Measurements from ENCODE around the gene DCP1A. TPM values are rescaled to one million over a fixed set of nuclear protein-coding genes. Genes with fewer than 3 reads are reported as not detected.
A peak's percentile ranks its signal among the peaks of the same experiment; 100 is the strongest.

The DCP1A gene
- total and polyA plus RNA-seq, 2 of the 13 experiments (the other 11 are each of a cell fraction or from before 2014, with no cell fraction given): 14.2 to 41.2 TPM

- TF ChIP-seq ZNF646 (CRISPR knock-in tag; IDR thresholded peaks at IDR 0.05) (no peak), BCL6 (CRISPR knock-in tag; IDR thresholded peaks at IDR 0.05) (no peak), FLYWCH1 (CRISPR knock-in tag; IDR thresholded peaks at IDR 0.05) (no peak), ZNF431 (CRISPR knock-in tag; IDR thresholded peaks at IDR 0.05; ENCODE audit: borderline replicate concordance, low read depth) (no peak), SRSF1 (optimal IDR thresholded peaks at IDR 0.05; ENCODE audit: low read depth, low read length) (no peak), ZNF75D (CRISPR knock-in tag; IDR thresholded peaks at IDR 0.05; ENCODE audit: borderline replicate concordance) (no peak), ZNF639 (CRISPR knock-in tag; conservative IDR thresholded peaks at IDR 0.05) (no peak), PHF8 (CRISPR knock-in tag; IDR thresholded peaks at IDR 0.05) (no peak), ZNF670 (CRISPR knock-in tag; IDR thresholded peaks at IDR 0.05; ENCODE audit: borderline replicate concordance) (no peak), NCOA1 (CRISPR knock-in tag; IDR thresholded peaks at IDR 0.05) (0 out of 2 replicates have a peak, but pooled peaks have one; percentile 24), NAIF1 (CRISPR knock-in tag; IDR thresholded peaks at IDR 0.05; ENCODE audit: borderline replicate concordance) (no peak), FOXK2 (IDR thresholded peaks at IDR 0.05) (no peak), ZNF335 (CRISPR knock-in tag; IDR thresholded peaks at IDR 0.05) (peak; percentile 90), ZNF556 (CRISPR knock-in tag; IDR thresholded peaks at IDR 0.05; ENCODE audit: borderline replicate concordance) (no peak), POGK (CRISPR knock-in tag; conservative IDR thresholded peaks at IDR 0.05) (no peak), NFIB (CRISPR knock-in tag; IDR thresholded peaks at IDR 0.05; ENCODE audit: borderline replicate concordance) (no peak)
Measured at GRCh38 chr3:53259427-53260259, 87.7 kb downstream of the DCP1A start (continued).
